ENCODE measurements around the gene LRRC2. TPM values are rescaled to one million over a fixed set of nuclear protein-coding genes. Genes with fewer than 3 reads are reported as not detected.

The LRRC2 gene
- total RNA-seq, 4 donors from 2014 or later: 0.62 to 2.0 (median 1.1) TPM; not detected in 1

- H3K27ac ChIP-seq: no peak overlapping the region
- WGBS, 2 donors (ENCODE audit: low coverage in 1 of 2): 33% methylated on average over 1 of the region's 1 CpG
- no peak overlapping the region for H3K4me3 ChIP-seq
- no peaks in the 10 kb centered on the region for H3K36me3 ChIP-seq
- no peaks in the 10 kb centered on the region for H3K27me3 ChIP-seq
- TF ChIP-seq EP300 (IDR thresholded peaks at IDR 0.05) (no peak), CTCF (IDR thresholded peaks at IDR 0.05) (no peak), POLR2AphosphoS5 (IDR thresholded peaks at IDR 0.05) (no peak), POLR2A (IDR thresholded peaks at IDR 0.05) (no peak)
- no peaks in the 10 kb centered on the region for H3K4me1 ChIP-seq
- no peaks in the 10 kb centered on the region for H3K9me3 ChIP-seq
- ATAC-seq: no peak
Measured at GRCh38 chr3:46603446-46604046, 37.4 kb upstream of the LRRC2 start.

GRCh38 chr3:46599590-46599989 lies 33.5 kb upstream of the LRRC2 start:
- TF ChIP-seq CTCF (IDR thresholded peaks at IDR 0.05) (no peak), POLR2A (IDR thresholded peaks at IDR 0.05) (no peak), EP300 (IDR thresholded peaks at IDR 0.05) (no peak), POLR2AphosphoS5 (IDR thresholded peaks at IDR 0.05) (no peak)
- no peak overlapping the region for H3K4me3 ChIP-seq
- no peaks in the 10 kb centered on the region for H3K27me3 ChIP-seq
- no peak for ATAC-seq
- no peaks in the 10 kb centered on the region for H3K36me3 ChIP-seq
- H3K4me1 ChIP-seq: no peaks in the 10 kb centered on the region
- 76% methylated on average over 2 of the region's 5 CpGs; no CpG with 5 or more reads in 1 of the 2 donors for WGBS, 2 donors (ENCODE audit: low coverage in 1 of 2)
- H3K27ac ChIP-seq: no peak overlapping the region
- no peaks in the 10 kb centered on the region for H3K9me3 ChIP-seq

- TF ChIP-seq POLR2A (IDR thresholded peaks at IDR 0.05) (no peak), POLR2AphosphoS5 (IDR thresholded peaks at IDR 0.05) (no peak), EP300 (IDR thresholded peaks at IDR 0.05) (no peak), CTCF (IDR thresholded peaks at IDR 0.05) (no peak)
- Histone ChIP-seq H3K9me3 (no peaks in the 10 kb centered on the region), H3K27me3 (no peaks in the 10 kb centered on the region), H3K4me3 (no peak overlapping the region), H3K27ac (no peak overlapping the region), H3K36me3 (no peaks in the 10 kb centered on the region), H3K4me1 (no peaks in the 10 kb centered on the region)
- 83 to 93% methylated on average over 5 to 6 of the region's 8 CpGs for WGBS, 2 donors (ENCODE audit: low coverage in 1 of 2)
- ATAC-seq: no peak
Measured at GRCh38 chr3:46595819-46596314, 29.8 kb upstream of the LRRC2 start.

GRCh38 chr3:46594723-46595122 lies 28.6 kb upstream of the LRRC2 start:
- H3K4me3 ChIP-seq: no peak overlapping the region
- no peaks in the 10 kb centered on the region for H3K27me3 ChIP-seq
- ATAC-seq: no peak
- WGBS, 2 donors (ENCODE audit: low coverage in 1 of 2): 84 to 98% methylated on average over 2 to 3 of the region's 4 CpGs
- H3K9me3 ChIP-seq: no peaks in the 10 kb centered on the region
- no peaks in the 10 kb centered on the region for H3K36me3 ChIP-seq
- no peak overlapping the region for H3K27ac ChIP-seq
- no peaks in the 10 kb centered on the region for H3K4me1 ChIP-seq
- no peak for TF ChIP-seq POLR2A (IDR thresholded peaks at IDR 0.05)
- TF ChIP-seq POLR2AphosphoS5 (IDR thresholded peaks at IDR 0.05): no peak
- no peak for TF ChIP-seq CTCF (IDR thresholded peaks at IDR 0.05)
- no peak for TF ChIP-seq EP300 (IDR thresholded peaks at IDR 0.05)

- ATAC-seq: no peak
- TF ChIP-seq POLR2AphosphoS5 (IDR thresholded peaks at IDR 0.05) (no peak), CTCF (IDR thresholded peaks at IDR 0.05) (no peak), POLR2A (IDR thresholded peaks at IDR 0.05) (no peak), EP300 (IDR thresholded peaks at IDR 0.05) (no peak)
- H3K4me3 ChIP-seq: no peak overlapping the region
- no peaks in the 10 kb centered on the region for H3K36me3 ChIP-seq
- H3K27ac ChIP-seq: no peak overlapping the region
- H3K9me3 ChIP-seq: no peaks in the 10 kb centered on the region
- no peaks in the 10 kb centered on the region for H3K4me1 ChIP-seq
- no peaks in the 10 kb centered on the region for H3K27me3 ChIP-seq
Measured at GRCh38 chr3:46593979-46594378, 27.9 kb upstream of the LRRC2 start.
